ENCODE results near the gene SPOCK1. TPM values are rescaled to one million over a fixed set of nuclear protein-coding genes. Genes with fewer than 3 reads are reported as not detected.

Gene SPOCK1
- total and polyA plus RNA-seq, 2 experiments from 2014 or later: 8.2 to 10.5 TPM

DNA sequence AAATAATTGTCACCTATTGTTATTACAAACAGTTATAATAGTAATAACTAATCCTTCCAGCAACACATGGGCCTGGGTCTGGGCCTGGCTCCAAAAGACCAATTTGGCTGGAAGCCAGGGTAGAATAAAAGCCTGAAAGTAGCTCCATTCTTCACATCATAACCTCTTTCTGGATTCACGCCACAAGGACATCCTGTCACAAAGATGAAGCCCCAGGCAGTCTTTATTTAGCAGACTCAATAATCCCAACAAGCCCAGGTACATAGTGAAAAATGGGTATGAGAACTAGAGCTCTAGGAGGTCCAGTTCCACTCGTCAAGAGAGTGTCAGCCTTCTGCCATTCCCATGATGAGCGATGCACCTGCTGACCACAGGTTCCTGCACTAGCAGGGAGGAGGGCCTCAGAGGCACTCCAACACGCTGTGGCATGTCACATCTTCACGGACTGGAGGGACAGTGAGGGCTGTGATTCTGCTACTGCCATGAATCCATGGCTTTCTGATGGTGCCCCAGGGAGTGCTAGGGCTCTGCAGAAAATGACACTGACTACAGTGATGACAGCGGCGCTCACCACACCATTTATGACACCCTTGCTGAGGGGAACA is 124.9 kb downstream of the SPOCK1 start (continued):
- TF ChIP-seq, protein P1, sequence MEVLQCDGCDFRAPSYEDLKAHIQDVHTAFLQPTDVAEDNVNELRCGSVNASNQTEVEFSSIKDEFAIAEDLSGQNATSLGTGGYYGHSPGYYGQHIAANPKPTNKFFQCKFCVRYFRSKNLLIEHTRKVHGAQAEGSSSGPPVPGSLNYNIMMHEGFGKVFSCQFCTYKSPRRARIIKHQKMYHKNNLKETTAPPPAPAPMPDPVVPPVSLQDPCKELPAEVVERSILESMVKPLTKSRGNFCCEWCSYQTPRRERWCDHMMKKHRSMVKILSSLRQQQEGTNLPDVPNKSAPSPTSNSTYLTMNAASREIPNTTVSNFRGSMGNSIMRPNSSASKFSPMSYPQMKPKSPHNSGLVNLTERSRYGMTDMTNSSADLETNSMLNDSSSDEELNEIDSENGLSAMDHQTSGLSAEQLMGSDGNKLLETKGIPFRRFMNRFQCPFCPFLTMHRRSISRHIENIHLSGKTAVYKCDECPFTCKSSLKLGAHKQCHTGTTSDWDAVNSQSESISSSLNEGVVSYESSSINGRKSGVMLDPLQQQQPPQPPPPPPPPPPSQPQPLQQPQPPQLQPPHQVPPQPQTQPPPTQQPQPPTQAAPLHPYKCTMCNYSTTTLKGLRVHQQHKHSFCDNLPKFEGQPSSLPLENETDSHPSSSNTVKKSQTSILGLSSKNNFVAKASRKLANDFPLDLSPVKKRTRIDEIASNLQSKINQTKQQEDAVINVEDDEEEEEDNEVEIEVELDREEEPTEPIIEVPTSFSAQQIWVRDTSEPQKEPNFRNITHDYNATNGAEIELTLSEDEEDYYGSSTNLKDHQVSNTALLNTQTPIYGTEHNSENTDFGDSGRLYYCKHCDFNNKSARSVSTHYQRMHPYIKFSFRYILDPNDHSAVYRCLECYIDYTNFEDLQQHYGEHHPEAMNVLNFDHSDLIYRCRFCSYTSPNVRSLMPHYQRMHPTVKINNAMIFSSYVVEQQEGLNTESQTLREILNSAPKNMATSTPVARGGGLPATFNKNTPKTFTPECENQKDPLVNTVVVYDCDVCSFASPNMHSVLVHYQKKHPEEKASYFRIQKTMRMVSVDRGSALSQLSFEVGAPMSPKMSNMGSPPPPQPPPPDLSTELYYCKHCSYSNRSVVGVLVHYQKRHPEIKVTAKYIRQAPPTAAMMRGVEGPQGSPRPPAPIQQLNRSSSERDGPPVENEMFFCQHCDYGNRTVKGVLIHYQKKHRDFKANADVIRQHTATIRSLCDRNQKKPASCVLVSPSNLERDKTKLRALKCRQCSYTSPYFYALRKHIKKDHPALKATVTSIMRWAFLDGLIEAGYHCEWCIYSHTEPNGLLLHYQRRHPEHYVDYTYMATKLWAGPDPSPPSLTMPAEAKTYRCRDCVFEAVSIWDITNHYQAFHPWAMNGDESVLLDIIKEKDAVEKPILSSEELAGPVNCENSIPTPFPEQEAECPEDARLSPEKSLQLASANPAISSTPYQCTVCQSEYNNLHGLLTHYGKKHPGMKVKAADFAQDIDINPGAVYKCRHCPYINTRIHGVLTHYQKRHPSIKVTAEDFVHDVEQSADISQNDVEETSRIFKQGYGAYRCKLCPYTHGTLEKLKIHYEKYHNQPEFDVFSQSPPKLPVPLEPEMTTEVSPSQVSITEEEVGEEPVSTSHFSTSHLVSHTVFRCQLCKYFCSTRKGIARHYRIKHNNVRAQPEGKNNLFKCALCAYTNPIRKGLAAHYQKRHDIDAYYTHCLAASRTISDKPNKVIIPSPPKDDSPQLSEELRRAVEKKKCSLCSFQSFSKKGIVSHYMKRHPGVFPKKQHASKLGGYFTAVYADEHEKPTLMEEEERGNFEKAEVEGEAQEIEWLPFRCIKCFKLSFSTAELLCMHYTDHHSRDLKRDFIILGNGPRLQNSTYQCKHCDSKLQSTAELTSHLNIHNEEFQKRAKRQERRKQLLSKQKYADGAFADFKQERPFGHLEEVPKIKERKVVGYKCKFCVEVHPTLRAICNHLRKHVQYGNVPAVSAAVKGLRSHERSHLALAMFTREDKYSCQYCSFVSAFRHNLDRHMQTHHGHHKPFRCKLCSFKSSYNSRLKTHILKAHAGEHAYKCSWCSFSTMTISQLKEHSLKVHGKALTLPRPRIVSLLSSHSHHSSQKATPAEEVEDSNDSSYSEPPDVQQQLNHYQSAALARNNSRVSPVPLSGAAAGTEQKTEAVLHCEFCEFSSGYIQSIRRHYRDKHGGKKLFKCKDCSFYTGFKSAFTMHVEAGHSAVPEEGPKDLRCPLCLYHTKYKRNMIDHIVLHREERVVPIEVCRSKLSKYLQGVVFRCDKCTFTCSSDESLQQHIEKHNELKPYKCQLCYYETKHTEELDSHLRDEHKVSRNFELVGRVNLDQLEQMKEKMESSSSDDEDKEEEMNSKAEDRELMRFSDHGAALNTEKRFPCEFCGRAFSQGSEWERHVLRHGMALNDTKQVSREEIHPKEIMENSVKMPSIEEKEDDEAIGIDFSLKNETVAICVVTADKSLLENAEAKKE (CRISPR knock-in tag; IDR thresholded peaks at IDR 0.05): no peak
- TF ChIP-seq ZNF331 (CRISPR knock-in tag; IDR thresholded peaks at IDR 0.05; ENCODE audit: low read depth) (no peak), EZH2 (IDR thresholded peaks at IDR 0.05; ENCODE audit: low read depth, unreplicated experiment) (no peak)

DNA sequence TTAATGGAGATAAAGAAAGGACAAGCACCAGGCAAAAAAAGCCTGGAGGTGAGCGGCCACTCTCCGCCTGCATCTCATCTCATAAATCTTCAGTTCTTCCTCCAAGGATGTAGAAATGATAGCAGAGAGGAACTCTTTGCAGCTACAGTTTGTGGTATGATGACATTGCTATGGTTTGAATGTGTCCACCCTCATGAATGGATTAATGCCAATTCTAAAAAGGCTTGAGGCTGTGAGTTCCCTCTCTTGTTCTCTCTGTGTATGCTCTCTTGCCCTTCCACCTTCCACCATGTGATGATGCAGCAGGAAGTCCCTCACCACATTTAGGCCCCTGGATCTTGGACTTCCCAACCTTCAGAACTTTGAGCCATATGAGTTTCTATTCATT is 126.4 kb downstream of the SPOCK1 start:
- Histone ChIP-seq H3K4me1 (ENCODE audit: insufficient read depth) (no peaks in the 10 kb centered on the region), H3K79me2 (replicated peaks; ENCODE audit: insufficient read depth) (no peaks in the 10 kb centered on the region), H3K9me2 (ENCODE audit: insufficient read depth) (peaks cover 3% of the 10 kb centered on the region; the same call in 1 of the 2 replicates), H4K20me1 (replicated peaks; ENCODE audit: insufficient read depth) (no peaks in the 10 kb centered on the region), H3K27ac (ENCODE audit: low read depth) (no peak overlapping the region), H3K27me3 (ENCODE audit: insufficient read depth) (no peaks in the 10 kb centered on the region), H3K4me3 (no peak overlapping the region), H3K4me2 (no peak overlapping the region), H2AFZ (no peak overlapping the region), H3K36me3 (ENCODE audit: insufficient read depth) (no peaks in the 10 kb centered on the region), H3F3A (replicated peaks; ENCODE audit: low read depth) (no peaks in the 10 kb centered on the region)
- Mint-ChIP-seq H3K4me1 (peaks cover 9% of the 10 kb centered on the region; the same call in 2 of the 3 replicates), H3K36me3 (ENCODE audit: low read depth) (no peaks in the 10 kb centered on the region), H3K27ac (no peak overlapping the region), H3K4me3 (no peak overlapping the region), H3K27me3 (ENCODE audit: insufficient read depth, low read depth, poor library complexity) (peaks cover 4% of the 10 kb centered on the region), H3K9me3 (no peaks in the 10 kb centered on the region)
- TF ChIP-seq ZNF331 (CRISPR knock-in tag; IDR thresholded peaks at IDR 0.05; ENCODE audit: low read depth): no peak
- TF ChIP-seq, protein P2, sequence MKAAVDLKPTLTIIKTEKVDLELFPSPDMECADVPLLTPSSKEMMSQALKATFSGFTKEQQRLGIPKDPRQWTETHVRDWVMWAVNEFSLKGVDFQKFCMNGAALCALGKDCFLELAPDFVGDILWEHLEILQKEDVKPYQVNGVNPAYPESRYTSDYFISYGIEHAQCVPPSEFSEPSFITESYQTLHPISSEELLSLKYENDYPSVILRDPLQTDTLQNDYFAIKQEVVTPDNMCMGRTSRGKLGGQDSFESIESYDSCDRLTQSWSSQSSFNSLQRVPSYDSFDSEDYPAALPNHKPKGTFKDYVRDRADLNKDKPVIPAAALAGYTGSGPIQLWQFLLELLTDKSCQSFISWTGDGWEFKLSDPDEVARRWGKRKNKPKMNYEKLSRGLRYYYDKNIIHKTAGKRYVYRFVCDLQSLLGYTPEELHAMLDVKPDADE (IDR thresholded peaks at IDR 0.05): no peak
- no peak for DNase-seq (ENCODE audit: low spot score)
- ATAC-seq: no peak

All from GM23338 (cell line).